ENCODE results near the gene MGAT5.

The MGAT5 gene

GRCh38 chr2:134331081-134331480 lies 77.2 kb downstream of the MGAT5 start:
- DNase-seq (ENCODE audit: low read depth in 2 of 2, low spot score in 1 of 2) = no peak

GRCh38 chr2:134333646-134334189 lies 79.8 kb downstream of the MGAT5 start:
- DNase-seq (ENCODE audit: low read depth in 2 of 2, low spot score in 1 of 2) = no peak

- DNase-seq (ENCODE audit: low read depth in 2 of 2, low spot score in 1 of 2) = no peak
Observed at GRCh38 chr2:134334542-134335353, 80.9 kb downstream of the MGAT5 start.

- no peak for DNase-seq (ENCODE audit: low read depth in 2 of 2, low spot score in 1 of 2)
Observed at GRCh38 chr2:134335601-134336000, 81.7 kb downstream of the MGAT5 start.

GRCh38 chr2:134336352-134336751 lies 82.5 kb downstream of the MGAT5 start:
- DNase-seq (ENCODE audit: low read depth in 2 of 2, low spot score in 1 of 2) = no peak

GRCh38 chr2:134336921-134337320 lies 83.0 kb downstream of the MGAT5 start:
- DNase-seq (ENCODE audit: low read depth in 2 of 2, low spot score in 1 of 2) = no peak

- DNase-seq (ENCODE audit: low read depth in 2 of 2, low spot score in 1 of 2) = no peak
Observed at GRCh38 chr2:134337631-134338030, 83.8 kb downstream of the MGAT5 start.

- DNase-seq (ENCODE audit: low read depth in 2 of 2, low spot score in 1 of 2) = no peak
Observed at GRCh38 chr2:134338208-134338607, 84.3 kb downstream of the MGAT5 start.

- no peak for DNase-seq (ENCODE audit: low read depth in 2 of 2, low spot score in 1 of 2)
Observed at GRCh38 chr2:134341476-134341875, 87.6 kb downstream of the MGAT5 start.

- DNase-seq (ENCODE audit: low read depth in 2 of 2, low spot score in 1 of 2) = no peak
Observed at GRCh38 chr2:134344954-134345697, 91.3 kb downstream of the MGAT5 start.

- no peak for DNase-seq (ENCODE audit: low read depth in 2 of 2, low spot score in 1 of 2)
Observed at GRCh38 chr2:134346141-134346540, 92.3 kb downstream of the MGAT5 start.

GRCh38 chr2:134347756-134348155 lies 93.9 kb downstream of the MGAT5 start:
- DNase-seq (ENCODE audit: low read depth in 2 of 2, low spot score in 1 of 2) = no peak

- no peak for DNase-seq (ENCODE audit: low read depth in 2 of 2, low spot score in 1 of 2)
Observed at GRCh38 chr2:134348239-134348638, 94.4 kb downstream of the MGAT5 start.

- DNase-seq (ENCODE audit: low read depth in 2 of 2, low spot score in 1 of 2) = no peak
Observed at GRCh38 chr2:134348760-134349159, 94.9 kb downstream of the MGAT5 start.

GRCh38 chr2:134351016-134351415 lies 97.1 kb downstream of the MGAT5 start:
- no peak for DNase-seq (ENCODE audit: low read depth in 2 of 2, low spot score in 1 of 2)

- DNase-seq (ENCODE audit: low read depth in 2 of 2, low spot score in 1 of 2) = no peak
Observed at GRCh38 chr2:134351899-134352298, 98.0 kb downstream of the MGAT5 start.

- DNase-seq (ENCODE audit: low read depth in 2 of 2, low spot score in 1 of 2) = no peak
Observed at GRCh38 chr2:134352844-134353243, 99.0 kb downstream of the MGAT5 start.

GRCh38 chr2:134354611-134355010 lies 100.7 kb downstream of the MGAT5 start:
- DNase-seq (ENCODE audit: low read depth in 2 of 2, low spot score in 1 of 2) = no peak

GRCh38 chr2:134357814-134358213 lies 103.9 kb downstream of the MGAT5 start:
- no peak for DNase-seq (ENCODE audit: low read depth in 2 of 2, low spot score in 1 of 2)

GRCh38 chr2:134359367-134360081 lies 105.7 kb downstream of the MGAT5 start:
- DNase-seq (ENCODE audit: low read depth in 2 of 2, low spot score in 1 of 2) = no peak

- no peak for DNase-seq (ENCODE audit: low read depth in 2 of 2, low spot score in 1 of 2)
Observed at GRCh38 chr2:134360745-134361487, 107.0 kb downstream of the MGAT5 start.

All from stimulated activated CD8-positive, alpha-beta memory T cell treated with anti-CD3 and anti-CD28 coated beads, Interleukin-4, amount 100 ng/mL, for 4 hours (primary cell).